Measurements from ENCODE around the gene SNAP29. TPM values are rescaled to one million over a fixed set of nuclear protein-coding genes. Genes with fewer than 3 reads are reported as not detected.

The SNAP29 gene
- total RNA-seq, 1 donor from 2014 or later = 24.3 TPM

GRCh38 chr22:20839837-20840645 lies 18.8 kb upstream of the SNAP29 start:
- Histone ChIP-seq H3K9me3 (no peaks in the 10 kb centered on the region), H3K27me3 (no peaks in the 10 kb centered on the region), H3K36me3 (no peaks in the 10 kb centered on the region), H3K4me1 (peaks cover 3% of the 10 kb centered on the region), H3K27ac (no peak overlapping the region), H3K4me3 (no peak overlapping the region)
- intact Hi-C loops (cut with DNase I) = no loop called here
- DNase-seq (no peak), ATAC-seq (no peak)
- TF ChIP-seq CTCF (IDR thresholded peaks at IDR 0.05) = no peak

- H3K27me3 ChIP-seq = no peaks in the 10 kb centered on the region
- intact Hi-C loops (cut with DNase I) = no loop called here
- no peak for DNase-seq
- H3K9me3 ChIP-seq = no peaks in the 10 kb centered on the region
- H3K27ac ChIP-seq = no peak overlapping the region
- peaks cover 3% of the 10 kb centered on the region for H3K4me1 ChIP-seq
- no peak for TF ChIP-seq CTCF (IDR thresholded peaks at IDR 0.05)
- ATAC-seq = no peak
- no peaks in the 10 kb centered on the region for H3K36me3 ChIP-seq
- H3K4me3 ChIP-seq = no peak overlapping the region
These were observed 18.0 kb upstream of the SNAP29 start for GRCh38 chr22:20840646-20841371.

- no peak for ATAC-seq
These were observed 15.3 kb upstream of the SNAP29 start for GRCh38 chr22:20843501-20843900.

GRCh38 chr22:20844055-20845037 lies 14.5 kb upstream of the SNAP29 start:
- ATAC-seq (no peak), DNase-seq (no peak)
- no peak for TF ChIP-seq CTCF (IDR thresholded peaks at IDR 0.05)
- intact Hi-C loops (cut with DNase I) = no loop called here
- H3K4me3 ChIP-seq = no peak overlapping the region
- no peaks in the 10 kb centered on the region for H3K9me3 ChIP-seq
- H3K27ac ChIP-seq = no peak overlapping the region
- no peaks in the 10 kb centered on the region for H3K27me3 ChIP-seq
- H3K4me1 ChIP-seq = peaks cover 3% of the 10 kb centered on the region
- no peaks in the 10 kb centered on the region for H3K36me3 ChIP-seq

More at GRCh38 chr22:20843501-20843900, 15.3 kb upstream of the SNAP29 start:
- H3K36me3 ChIP-seq = no peaks in the 10 kb centered on the region
- no peak for DNase-seq
- no peak overlapping the region for H3K4me3 ChIP-seq
- no peaks in the 10 kb centered on the region for H3K27me3 ChIP-seq
- TF ChIP-seq CTCF (IDR thresholded peaks at IDR 0.05) = no peak
- peaks cover 3% of the 10 kb centered on the region for H3K4me1 ChIP-seq
- H3K9me3 ChIP-seq = no peaks in the 10 kb centered on the region
- intact Hi-C loops (cut with DNase I) = no loop called here
- H3K27ac ChIP-seq = no peak overlapping the region

GRCh38 chr22:20847318-20847822 lies 11.4 kb upstream of the SNAP29 start:
- ATAC-seq = no peak
- intact Hi-C loops (cut with DNase I) = no loop called here
- Histone ChIP-seq H3K27ac (no peak overlapping the region), H3K4me1 (no peaks in the 10 kb centered on the region), H3K36me3 (no peaks in the 10 kb centered on the region), H3K4me3 (no peak overlapping the region), H3K27me3 (no peaks in the 10 kb centered on the region), H3K9me3 (no peaks in the 10 kb centered on the region)
- no peak for TF ChIP-seq CTCF (IDR thresholded peaks at IDR 0.05)
- no peak for DNase-seq
